ENCODE results near the gene SDR42E2. TPM values are rescaled to one million over a fixed set of nuclear protein-coding genes. Genes with fewer than 3 reads are reported as not detected.
A peak's percentile ranks its signal among the peaks of the same experiment; 100 is the strongest.

SDR42E2 gene
- total and polyA plus RNA-seq, 10 of the 15 experiments (the other 5 are each of a cell fraction or from before 2014, with no cell fraction given): 0.01 to 0.09 (median 0.08) TPM; not detected in 4

- TF ChIP-seq GATAD2B (conservative IDR thresholded peaks at IDR 0.05; ENCODE audit: low read depth): peak; percentile 99
- TF ChIP-seq MXI1 (IDR thresholded peaks at IDR 0.05; ENCODE audit: low read depth, low read length): peak; percentile 20
- no peak for TF ChIP-seq SMAD1 (IDR thresholded peaks at IDR 0.05; ENCODE audit: low read depth, partially characterized antibody)
- TF ChIP-seq RB1 (IDR thresholded peaks at IDR 0.05; ENCODE audit: borderline replicate concordance): peak; percentile 89; the same call in 1 of the 2 replicates
- no peak for TF ChIP-seq JUNB (IDR thresholded peaks at IDR 0.05)
- no peak for TF ChIP-seq HDAC2 (IDR thresholded peaks at IDR 0.05)
- peak; percentile 16; the same call in 1 of the 2 replicates for TF ChIP-seq EED (IDR thresholded peaks at IDR 0.05; ENCODE audit: low read depth)
- no peak for TF ChIP-seq ZNF384 (IDR thresholded peaks at IDR 0.05; ENCODE audit: borderline replicate concordance, low read depth, low read length)
- TF ChIP-seq BRCA1 (IDR thresholded peaks at IDR 0.05; ENCODE audit: low read depth, low read length): no peak
- peak; percentile 91 for TF ChIP-seq SMARCA5 (IDR thresholded peaks at IDR 0.05)
- TF ChIP-seq, protein P1, sequence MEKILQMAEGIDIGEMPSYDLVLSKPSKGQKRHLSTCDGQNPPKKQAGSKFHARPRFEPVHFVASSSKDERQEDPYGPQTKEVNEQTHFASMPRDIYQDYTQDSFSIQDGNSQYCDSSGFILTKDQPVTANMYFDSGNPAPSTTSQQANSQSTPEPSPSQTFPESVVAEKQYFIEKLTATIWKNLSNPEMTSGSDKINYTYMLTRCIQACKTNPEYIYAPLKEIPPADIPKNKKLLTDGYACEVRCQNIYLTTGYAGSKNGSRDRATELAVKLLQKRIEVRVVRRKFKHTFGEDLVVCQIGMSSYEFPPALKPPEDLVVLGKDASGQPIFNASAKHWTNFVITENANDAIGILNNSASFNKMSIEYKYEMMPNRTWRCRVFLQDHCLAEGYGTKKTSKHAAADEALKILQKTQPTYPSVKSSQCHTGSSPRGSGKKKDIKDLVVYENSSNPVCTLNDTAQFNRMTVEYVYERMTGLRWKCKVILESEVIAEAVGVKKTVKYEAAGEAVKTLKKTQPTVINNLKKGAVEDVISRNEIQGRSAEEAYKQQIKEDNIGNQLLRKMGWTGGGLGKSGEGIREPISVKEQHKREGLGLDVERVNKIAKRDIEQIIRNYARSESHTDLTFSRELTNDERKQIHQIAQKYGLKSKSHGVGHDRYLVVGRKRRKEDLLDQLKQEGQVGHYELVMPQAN (conservative IDR thresholded peaks at IDR 0.05): peak; percentile 93
- no peak for TF ChIP-seq TBL1XR1 (IDR thresholded peaks at IDR 0.05; ENCODE audit: low read depth, low read length)
- peak; percentile 63 for TF ChIP-seq RELA (IDR thresholded peaks at IDR 0.05; ENCODE audit: borderline replicate concordance, partially characterized antibody)
- TF ChIP-seq GABPA (IDR thresholded peaks at IDR 0.05; ENCODE audit: low read depth): no peak
- no peak for TF ChIP-seq ZBED1 (IDR thresholded peaks at IDR 0.05; ENCODE audit: borderline replicate concordance)
- peak; percentile 96 for TF ChIP-seq NR2F1 (conservative IDR thresholded peaks at IDR 0.05)
- TF ChIP-seq RCOR1 (conservative IDR thresholded peaks at IDR 0.05; ENCODE audit: low read depth, low read length): no peak
- TF ChIP-seq CREM (IDR thresholded peaks at IDR 0.05; ENCODE audit: low read depth): 0 out of 2 replicates have a peak, but pooled peaks have one; percentile 21
Observed at GRCh38 chr16:22190081-22190775, 27.9 kb downstream of the SDR42E2 start (continued).

All from GM12878 (cell line).